HEK293 (cell line): ENCODE data around the gene KDM3B.

Experiments used
- CTCF ChIP-seq: fragments of 450-650 bp; formaldehyde crosslinking; IDR thresholded peaks from 2 replicates; pipeline ENCODE4 v1.5.1; 2016; ENCODE audit warnings: missing biosample characterization, missing genetic modification characterization
- GLIS1 ChIP-seq: fragments of 450-650 bp; formaldehyde crosslinking; IDR thresholded peaks from 2 replicates; pipeline ENCODE4 v1.5.1; 2016; ENCODE audit warnings: missing biosample characterization, missing genetic modification characterization
- TRIM28 ChIP-seq: IDR thresholded peaks from 2 replicates; pipeline ENCODE4 v1.6.1; 2011; ENCODE audit warnings: low read length, control low read depth, borderline replicate concordance
- ZBTB49 ChIP-seq: fragments of 450-650 bp; formaldehyde crosslinking; IDR thresholded peaks from 2 replicates; pipeline ENCODE4 v1.5.1; 2016; ENCODE audit warnings: missing biosample characterization, missing genetic modification characterization, low read depth
- ZNF184 ChIP-seq: fragments of 450-650 bp; IDR thresholded peaks from 2 replicates; pipeline ENCODE4 v1.5.1; 2018; ENCODE audit warnings: missing biosample characterization, mild to moderate bottlenecking, missing genetic modification characterization
- ZNF433 ChIP-seq: fragments of 450-650 bp; formaldehyde crosslinking; IDR thresholded peaks from 2 replicates; pipeline ENCODE4 v1.5.1; 2016; ENCODE audit warnings: missing biosample characterization, missing genetic modification characterization, low read depth
- ZNF48 ChIP-seq: fragments of 450-650 bp; formaldehyde crosslinking; IDR thresholded peaks from 2 replicates; pipeline ENCODE4 v1.5.1; 2016; ENCODE audit warnings: missing biosample characterization, missing genetic modification characterization
- ZNF513 ChIP-seq: fragments of 450-650 bp; IDR thresholded peaks from 2 replicates; pipeline ENCODE4 v1.5.1; 2018; ENCODE audit warnings: missing biosample characterization, missing genetic modification characterization
- ZNF777 ChIP-seq: fragments of 450-650 bp; formaldehyde crosslinking; IDR thresholded peaks from 2 replicates; pipeline ENCODE4 v1.5.1; 2017; ENCODE audit warnings: missing biosample characterization, missing genetic modification characterization, borderline replicate concordance
- ZNF830 ChIP-seq: fragments of 450-650 bp; IDR thresholded peaks from 2 replicates; pipeline ENCODE4 v1.5.0; 2018; ENCODE audit warnings: missing biosample characterization, missing genetic modification characterization, low read depth, mild to moderate bottlenecking, moderate library complexity

- TF ChIP-seq ZNF48 (no peak), ZNF777 (no peak), ZBTB49 (no peak), CTCF (tag by site-specific recombination) (no peak), ZNF433 (tag by site-specific recombination) (no peak), ZNF513 (tag by site-specific recombination) (no peak), GLIS1 (tag by site-specific recombination) (no peak), ZNF184 (no peak), ZNF830 (tag by site-specific recombination) (no peak), TRIM28 (no peak)
Observed at GRCh38 chr5:138334867-138335447, 17.5 kb upstream of the KDM3B start.
